HepG2 (cell line): ENCODE results near the gene SHCBP1L. TPM values are rescaled to one million over a fixed set of nuclear protein-coding genes. Genes with fewer than 3 reads are reported as not detected.

Experiments used
- ATAC-seq: fragments of 200-7000 bp; cut with Tn5 transposase; 3 replicates; pipeline ENCODE4 v1.9.1; 2020; ENCODE audit warnings: mild to moderate bottlenecking, moderate library complexity
- BruUV-seq: library from RNA; stranded (reverse); fragments of 400-500 nt; replicated peaks from 2 replicates; lab custom pipeline; 2021; lab: Mats Ljungman, UMichigan
- CTCF ChIA-PET: fragments of 300-600 bp; formaldehyde crosslinking; extraction: SDS; loops from one replicate; lab custom pipeline; 2021; ENCODE audit warnings: low total read pairs, inconsistent platforms, low intra/inter-chr PET ratio; lab: Yijun Ruan, JAX
- POLR2A ChIA-PET: fragments of 350-600 bp; sonication (Branson Sonifier 250); formaldehyde crosslinking; loops from one replicate; lab custom pipeline; 2020; ENCODE audit warnings: antibody characterized with exemption, inconsistent platforms; lab: Yijun Ruan, JAX
- DNase-seq: peaks from one replicate; pipeline ENCODE4 v3.0.0-alpha.2; 2015; ENCODE audit warnings: low spot score
- FAIRE-seq: peaks from 3 replicates; lab custom pipeline; 2011; peaks lifted over from hg19 to GRCh38; lab: Jason Lieb, UNC
- H2AFZ ChIP-seq: one replicate; pipeline ENCODE4 v1.6.1; 2011; ENCODE audit warnings: low read length, inconsistent platforms
- H3K27ac ChIP-seq: fragments of 300-600 bp; 3 replicates; pipeline ENCODE4 v1.8.0; 2011; ENCODE audit warnings: mixed run types, mild to moderate bottlenecking, mixed read lengths, low read length, inconsistent platforms; ENCODE audit not compliant: insufficient read depth; ENCODE audit errors: extremely low read length
- H3K27me3 ChIP-seq, 2 experiments: fragments of 200-600 bp in 1 of 2; 2 replicates in 1 of 2; 3 replicates in 1 of 2; pipeline versions ENCODE4 v1.6.0 to v1.8.0; 2011; ENCODE audit warnings: low read length in 2 of 2, mild to moderate bottlenecking in 2 of 2, moderate library complexity in 2 of 2, inconsistent platforms in 1 of 2; ENCODE audit not compliant: insufficient read depth in 2 of 2, control insufficient read depth in 1 of 2
- H3K36me3 ChIP-seq, 2 experiments: fragments of 200-600 bp in 1 of 2; replicated peaks in 1 of 2; 2 replicates in 1 of 2; 3 replicates in 1 of 2; pipeline versions ENCODE4 v1.5.1 to v1.8.0; 2011; ENCODE audit warnings: low read length in 2 of 2, inconsistent platforms in 1 of 2; ENCODE audit not compliant: insufficient read depth in 2 of 2, control insufficient read depth in 1 of 2
- H3K4me1 ChIP-seq: 2 replicates; pipeline ENCODE4 v1.5.1; 2012; ENCODE audit warnings: low read length, inconsistent platforms; ENCODE audit not compliant: insufficient read depth
- H3K4me2 ChIP-seq: 2 replicates; pipeline ENCODE4 v1.6.0; 2011; ENCODE audit warnings: low read depth, low read length, inconsistent platforms
- H3K4me3 ChIP-seq, 3 experiments: fragments of 200-600 bp in 1 of 3; sonication (generic), shearing (Covaris generic) in 1 of 3; replicated peaks in 1 of 3; 2 replicates each; pipeline ENCODE4 v1.5.1; 2011 to 2016; ENCODE audit warnings: low read length in 3 of 3, inconsistent platforms in 2 of 3, low read depth in 2 of 3, mild to moderate bottlenecking in 2 of 3, control low read depth in 1 of 3, mixed read lengths in 1 of 3; ENCODE audit not compliant: insufficient read depth in 1 of 3
- H3K79me2 ChIP-seq: one replicate; pipeline ENCODE4 v1.6.1; 2011; ENCODE audit warnings: low read length, inconsistent platforms; ENCODE audit not compliant: insufficient read depth
- H3K9ac ChIP-seq: 2 replicates; pipeline ENCODE4 v1.6.0; 2011; ENCODE audit warnings: mild to moderate bottlenecking, low read depth, low read length, inconsistent platforms; ENCODE audit not compliant: insufficient read depth
- H3K9me3 ChIP-seq: 2 replicates; pipeline ENCODE4 v1.5.1; 2012; ENCODE audit warnings: mild to moderate bottlenecking, low read length
- H4K20me1 ChIP-seq: 2 replicates; pipeline ENCODE4 v1.6.0; 2011; ENCODE audit warnings: inconsistent platforms, mild to moderate bottlenecking, low read length, moderate library complexity; ENCODE audit not compliant: insufficient read depth
- KDM2A ChIP-seq: sonication (generic); formaldehyde crosslinking; IDR thresholded peaks from 2 replicates; pipeline ENCODE4 v1.4.0; 2020; ENCODE audit warnings: low read depth, missing genetic modification reagents, borderline replicate concordance
- NR0B2 ChIP-seq: sonication (generic); formaldehyde crosslinking; IDR thresholded peaks from 2 replicates; pipeline ENCODE4 v1.4.0; 2020; ENCODE audit warnings: mild to moderate bottlenecking, missing genetic modification reagents
- NRL ChIP-seq: sonication (generic); formaldehyde crosslinking; IDR thresholded peaks from 2 replicates; pipeline ENCODE4 v1.5.0; 2020; ENCODE audit warnings: missing genetic modification reagents, mild to moderate bottlenecking, moderate library complexity, borderline replicate concordance
- SOX13 ChIP-seq, 3 experiments: fragments of 450-650 bp in 1 of 3; sonication (generic) in 1 of 3; formaldehyde crosslinking in 1 of 3; IDR thresholded peaks in 2 of 3; conservative IDR thresholded peaks in 1 of 3; 2 replicates each; pipeline versions ENCODE4 v1.5.0 to v1.6.1; 2016 to 2020; ENCODE audit warnings: antibody characterized with exemption in 1 of 3, mild to moderate bottlenecking in 1 of 3, missing compliant biosample characterization in 1 of 3, missing genetic modification reagents in 1 of 3, moderate library complexity in 1 of 3
- TBP ChIP-seq: sonication (generic); formaldehyde crosslinking; IDR thresholded peaks from 2 replicates; pipeline ENCODE4 v1.5.0; 2020; ENCODE audit warnings: missing genetic modification reagents
- ZNF577 ChIP-seq: sonication (generic); formaldehyde crosslinking; IDR thresholded peaks from 2 replicates; pipeline ENCODE4 v1.4.0; 2020; ENCODE audit warnings: mild to moderate bottlenecking, low read depth, missing genetic modification reagents, borderline replicate concordance
- ZNF674 ChIP-seq: sonication (generic); formaldehyde crosslinking; IDR thresholded peaks from 2 replicates; pipeline ENCODE4 v1.5.0; 2020; ENCODE audit warnings: low read depth, mild to moderate bottlenecking, missing genetic modification reagents
- WGBS: methylation state at CpG from one replicate; pipeline ENCODE4 v1.1.6; 2017; ENCODE audit warnings: low lambda C conversion rate; 5-methylcytosine and 5-hydroxymethylcytosine counted together
- in situ Hi-C: cut with HindIII; loops from 2 replicates; pipeline ENCODE4 v1.10.0; 2017; ENCODE audit warnings: low pct_unique_long_range_greater_than_20kb; ENCODE audit not compliant: extremely low pct_ligation_motif_present
- intact Hi-C: fragments of 100-400 bp; cut with micrococcal nuclease; formaldehyde crosslinking; loops from one replicate; pipeline ENCODE4 v1.10.0; 2022; ENCODE audit not compliant: unreplicated experiment
- polyA plus RNA-seq, 8 experiments: library from polyadenylated mRNA; depleted of rRNA in 3 of 8; stranded (reverse) in 7 of 8; unstranded in 1 of 8; fragments of >200 nt; fragmentation: Illumina TruSeq in 4 of 8; extraction: Trizol in 4 of 8; gene quantifications; 2 replicates each; pipeline versions ENCODE4 v1.2.1 to v1.2.3, GENCODE V29; 2011 to 2016; ENCODE audit warnings: low read depth in 4 of 8, missing spikeins in 1 of 8, mixed read lengths in 1 of 8; ENCODE audit not compliant: insufficient read depth in 1 of 8
- total RNA-seq, 5 experiments: library from RNA; depleted of rRNA; stranded (reverse); fragments of >200 nt; fragmentation: Illumina TruSeq; extraction: Trizol; gene quantifications; 2 replicates each; pipeline ENCODE4 v1.2.3, GENCODE V29; 2016; ENCODE audit warnings: low read depth in 1 of 5

Gene SHCBP1L
- total and polyA plus RNA-seq, 2 of the 13 experiments (the other 11 are each of a cell fraction or from before 2014, with no cell fraction given): not detected

GRCh38 chr1:182890927-182891610 is 61.9 kb downstream of the SHCBP1L start:
- ChIA-PET POLR2A (no interaction called here), CTCF (no interaction called here)
- Histone ChIP-seq H3K79me2 (no peaks in the 10 kb centered on the region), H3K4me2 (no peak overlapping the region), H2AFZ (no peak overlapping the region), H3K4me1 (no peaks in the 10 kb centered on the region), H3K9ac (no peak overlapping the region), H3K36me3 (peaks cover 5 to 20% of the 10 kb centered on the region in 2 experiments), H3K4me3 (no peak overlapping the region), H3K9me3 (no peaks in the 10 kb centered on the region), H3K27me3 (no peaks in the 10 kb centered on the region), H4K20me1 (no peaks in the 10 kb centered on the region), H3K27ac (no peak overlapping the region)
- 91% methylated on average over 9 of the region's 9 CpGs for WGBS
- in situ Hi-C loops (no loop called here), intact Hi-C loops (no loop called here)
- DNase-seq (no peak), ATAC-seq (peak; percentile 52), FAIRE-seq (no peak)
- no TSS peak for BruUV-seq
- no peak for TF ChIP-seq NR0B2
- no peak for TF ChIP-seq ZNF674
- TF ChIP-seq SOX13 (IDR thresholded peaks at IDR 0.05): no peak
- TF ChIP-seq SOX13 (CRISPR knock-in tag; conservative IDR thresholded peaks at IDR 0.05 in 1 of 2, IDR thresholded peaks at IDR 0.05 in 1 of 2): no peak
- no peak for TF ChIP-seq KDM2A (CRISPR knock-in tag)
- TF ChIP-seq TBP (CRISPR knock-in tag): no peak
- no peak for TF ChIP-seq NRL (CRISPR knock-in tag)
- TF ChIP-seq ZNF577 (CRISPR knock-in tag): no peak
